Measurements from ENCODE around the gene SRRM1. TPM values are rescaled to one million over a fixed set of nuclear protein-coding genes. Genes with fewer than 3 reads are reported as not detected.

The SRRM1 gene
- total and polyA plus RNA-seq, 9 of the 15 experiments (the other 6 are each of a cell fraction or from before 2014, with no cell fraction given) = 54.5 to 268 (median 115) TPM

DNA sequence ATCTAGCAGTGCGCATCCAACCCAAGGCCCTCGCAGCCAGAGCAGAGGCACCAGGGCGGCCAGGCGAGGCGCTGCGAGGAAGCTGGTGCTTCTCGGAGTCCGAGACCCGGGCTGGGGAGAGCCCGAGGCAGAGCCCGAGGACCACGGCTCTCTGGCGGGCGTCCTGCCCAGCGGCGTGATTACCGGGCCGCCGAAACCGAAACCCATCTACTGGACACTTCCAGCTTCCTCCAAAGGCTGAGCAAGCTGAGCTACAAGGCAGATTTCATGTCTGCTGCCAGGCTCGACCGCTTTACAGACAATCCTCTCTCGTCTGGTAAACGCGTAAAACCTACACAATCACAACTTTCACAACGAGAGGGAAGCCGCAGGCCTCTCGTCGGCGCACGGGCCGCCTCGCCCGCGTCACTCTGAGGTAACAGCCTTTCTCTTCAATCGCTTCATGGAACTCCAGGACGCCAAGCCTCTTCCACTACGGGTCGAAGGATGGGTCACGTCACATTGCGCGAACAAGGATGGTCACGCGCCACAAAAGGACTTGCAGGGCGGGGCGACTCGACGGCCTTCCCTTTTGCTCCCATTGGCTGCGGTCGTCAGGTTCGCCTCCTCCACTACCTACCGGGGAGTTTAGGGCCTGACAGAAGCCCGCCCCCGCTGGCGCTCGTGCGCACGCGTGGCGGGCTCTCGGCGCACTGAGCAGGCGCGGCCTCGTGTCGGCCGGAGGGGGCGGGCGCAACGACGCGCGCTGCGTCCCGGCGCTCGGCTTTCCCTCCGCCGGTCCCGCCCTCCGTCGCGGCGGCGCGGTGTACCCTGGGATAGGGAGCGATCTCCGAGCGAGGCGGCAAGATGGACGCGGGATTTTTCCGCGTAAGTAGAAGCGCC, at the start of gene SRRM1 (continued):
- TF ChIP-seq, protein P1, sequence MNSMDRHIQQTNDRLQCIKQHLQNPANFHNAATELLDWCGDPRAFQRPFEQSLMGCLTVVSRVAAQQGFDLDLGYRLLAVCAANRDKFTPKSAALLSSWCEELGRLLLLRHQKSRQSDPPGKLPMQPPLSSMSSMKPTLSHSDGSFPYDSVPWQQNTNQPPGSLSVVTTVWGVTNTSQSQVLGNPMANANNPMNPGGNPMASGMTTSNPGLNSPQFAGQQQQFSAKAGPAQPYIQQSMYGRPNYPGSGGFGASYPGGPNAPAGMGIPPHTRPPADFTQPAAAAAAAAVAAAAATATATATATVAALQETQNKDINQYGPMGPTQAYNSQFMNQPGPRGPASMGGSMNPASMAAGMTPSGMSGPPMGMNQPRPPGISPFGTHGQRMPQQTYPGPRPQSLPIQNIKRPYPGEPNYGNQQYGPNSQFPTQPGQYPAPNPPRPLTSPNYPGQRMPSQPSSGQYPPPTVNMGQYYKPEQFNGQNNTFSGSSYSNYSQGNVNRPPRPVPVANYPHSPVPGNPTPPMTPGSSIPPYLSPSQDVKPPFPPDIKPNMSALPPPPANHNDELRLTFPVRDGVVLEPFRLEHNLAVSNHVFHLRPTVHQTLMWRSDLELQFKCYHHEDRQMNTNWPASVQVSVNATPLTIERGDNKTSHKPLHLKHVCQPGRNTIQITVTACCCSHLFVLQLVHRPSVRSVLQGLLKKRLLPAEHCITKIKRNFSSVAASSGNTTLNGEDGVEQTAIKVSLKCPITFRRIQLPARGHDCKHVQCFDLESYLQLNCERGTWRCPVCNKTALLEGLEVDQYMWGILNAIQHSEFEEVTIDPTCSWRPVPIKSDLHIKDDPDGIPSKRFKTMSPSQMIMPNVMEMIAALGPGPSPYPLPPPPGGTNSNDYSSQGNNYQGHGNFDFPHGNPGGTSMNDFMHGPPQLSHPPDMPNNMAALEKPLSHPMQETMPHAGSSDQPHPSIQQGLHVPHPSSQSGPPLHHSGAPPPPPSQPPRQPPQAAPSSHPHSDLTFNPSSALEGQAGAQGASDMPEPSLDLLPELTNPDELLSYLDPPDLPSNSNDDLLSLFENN (IDR thresholded peaks at IDR 0.05; ENCODE audit: low read depth in 2 of 2, low read length in 2 of 2) = no peak
- TF ChIP-seq SRSF7 (optimal IDR thresholded peaks at IDR 0.05; ENCODE audit: low read depth, low read length) = no peak
- no peak for TF ChIP-seq ZNF507 (tag; conservative IDR thresholded peaks at IDR 0.05)
- TF ChIP-seq MCM2 (IDR thresholded peaks at IDR 0.05; ENCODE audit: low read depth) = no peak
- TF ChIP-seq, protein P2, sequence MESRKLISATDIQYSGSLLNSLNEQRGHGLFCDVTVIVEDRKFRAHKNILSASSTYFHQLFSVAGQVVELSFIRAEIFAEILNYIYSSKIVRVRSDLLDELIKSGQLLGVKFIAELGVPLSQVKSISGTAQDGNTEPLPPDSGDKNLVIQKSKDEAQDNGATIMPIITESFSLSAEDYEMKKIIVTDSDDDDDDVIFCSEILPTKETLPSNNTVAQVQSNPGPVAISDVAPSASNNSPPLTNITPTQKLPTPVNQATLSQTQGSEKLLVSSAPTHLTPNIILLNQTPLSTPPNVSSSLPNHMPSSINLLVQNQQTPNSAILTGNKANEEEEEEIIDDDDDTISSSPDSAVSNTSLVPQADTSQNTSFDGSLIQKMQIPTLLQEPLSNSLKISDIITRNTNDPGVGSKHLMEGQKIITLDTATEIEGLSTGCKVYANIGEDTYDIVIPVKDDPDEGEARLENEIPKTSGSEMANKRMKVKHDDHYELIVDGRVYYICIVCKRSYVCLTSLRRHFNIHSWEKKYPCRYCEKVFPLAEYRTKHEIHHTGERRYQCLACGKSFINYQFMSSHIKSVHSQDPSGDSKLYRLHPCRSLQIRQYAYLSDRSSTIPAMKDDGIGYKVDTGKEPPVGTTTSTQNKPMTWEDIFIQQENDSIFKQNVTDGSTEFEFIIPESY (CRISPR knock-in tag; IDR thresholded peaks at IDR 0.05) = peak; percentile 85
- TF ChIP-seq ZNF24 (IDR thresholded peaks at IDR 0.05) = no peak
- TF ChIP-seq ETV1 (tag; conservative IDR thresholded peaks at IDR 0.05; ENCODE audit: low read depth) = no peak
- peak; percentile 59; the same call in 1 of the 2 replicates for TF ChIP-seq CBFB (CRISPR knock-in tag; IDR thresholded peaks at IDR 0.05)
- no peak; the same call in 1 of the 2 replicates for TF ChIP-seq KLF1 (tag; IDR thresholded peaks at IDR 0.05)
- no peak for TF ChIP-seq GATAD2A (IDR thresholded peaks at IDR 0.05)
- no peak for TF ChIP-seq PPARD (CRISPR knock-in tag; IDR thresholded peaks at IDR 0.05)
- TF ChIP-seq ZNF79 (CRISPR knock-in tag; IDR thresholded peaks at IDR 0.05; ENCODE audit: low read depth) = no peak
- 0 out of 2 replicates have a peak, but pooled peaks have one; percentile 20 for TF ChIP-seq SMAD4 (CRISPR knock-in tag; conservative IDR thresholded peaks at IDR 0.05)
- no peak for TF ChIP-seq ZNF57 (CRISPR knock-in tag; IDR thresholded peaks at IDR 0.05)
- no peak for TF ChIP-seq NFE2L1 (tag; IDR thresholded peaks at IDR 0.05; ENCODE audit: borderline replicate concordance, low read depth)
- no peak for TF ChIP-seq FUS (optimal IDR thresholded peaks at IDR 0.05; ENCODE audit: low read depth, low read length)
- no peak for TF ChIP-seq CBX5 (IDR thresholded peaks at IDR 0.05; ENCODE audit: borderline replicate concordance, low read depth)
- no peak for TF ChIP-seq EZH2 (IDR thresholded peaks at IDR 0.05; ENCODE audit: borderline replicate concordance, low read depth, low read length)
- TF ChIP-seq, protein P3, sequence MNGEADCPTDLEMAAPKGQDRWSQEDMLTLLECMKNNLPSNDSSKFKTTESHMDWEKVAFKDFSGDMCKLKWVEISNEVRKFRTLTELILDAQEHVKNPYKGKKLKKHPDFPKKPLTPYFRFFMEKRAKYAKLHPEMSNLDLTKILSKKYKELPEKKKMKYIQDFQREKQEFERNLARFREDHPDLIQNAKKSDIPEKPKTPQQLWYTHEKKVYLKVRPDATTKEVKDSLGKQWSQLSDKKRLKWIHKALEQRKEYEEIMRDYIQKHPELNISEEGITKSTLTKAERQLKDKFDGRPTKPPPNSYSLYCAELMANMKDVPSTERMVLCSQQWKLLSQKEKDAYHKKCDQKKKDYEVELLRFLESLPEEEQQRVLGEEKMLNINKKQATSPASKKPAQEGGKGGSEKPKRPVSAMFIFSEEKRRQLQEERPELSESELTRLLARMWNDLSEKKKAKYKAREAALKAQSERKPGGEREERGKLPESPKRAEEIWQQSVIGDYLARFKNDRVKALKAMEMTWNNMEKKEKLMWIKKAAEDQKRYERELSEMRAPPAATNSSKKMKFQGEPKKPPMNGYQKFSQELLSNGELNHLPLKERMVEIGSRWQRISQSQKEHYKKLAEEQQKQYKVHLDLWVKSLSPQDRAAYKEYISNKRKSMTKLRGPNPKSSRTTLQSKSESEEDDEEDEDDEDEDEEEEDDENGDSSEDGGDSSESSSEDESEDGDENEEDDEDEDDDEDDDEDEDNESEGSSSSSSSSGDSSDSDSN (IDR thresholded peaks at IDR 0.05; ENCODE audit: borderline replicate concordance in 1 of 2, low read depth in 2 of 2, low read length in 2 of 2) = peak; percentile 39 to 49; a peak in 2 of 4 replicates
- peak; percentile 68 for TF ChIP-seq BRD9 (IDR thresholded peaks at IDR 0.05; ENCODE audit: low read depth, partially characterized antibody)
- TF ChIP-seq ZNF431 (CRISPR knock-in tag; IDR thresholded peaks at IDR 0.05) = no peak
